Measurements from ENCODE around the gene PHPT1.
"Not testable (repeated sequence)": the region's sequence is repeated elsewhere in the genome, so short reads cannot be mapped to it uniquely, and the experiment has no call there.

PHPT1 gene

DNA sequence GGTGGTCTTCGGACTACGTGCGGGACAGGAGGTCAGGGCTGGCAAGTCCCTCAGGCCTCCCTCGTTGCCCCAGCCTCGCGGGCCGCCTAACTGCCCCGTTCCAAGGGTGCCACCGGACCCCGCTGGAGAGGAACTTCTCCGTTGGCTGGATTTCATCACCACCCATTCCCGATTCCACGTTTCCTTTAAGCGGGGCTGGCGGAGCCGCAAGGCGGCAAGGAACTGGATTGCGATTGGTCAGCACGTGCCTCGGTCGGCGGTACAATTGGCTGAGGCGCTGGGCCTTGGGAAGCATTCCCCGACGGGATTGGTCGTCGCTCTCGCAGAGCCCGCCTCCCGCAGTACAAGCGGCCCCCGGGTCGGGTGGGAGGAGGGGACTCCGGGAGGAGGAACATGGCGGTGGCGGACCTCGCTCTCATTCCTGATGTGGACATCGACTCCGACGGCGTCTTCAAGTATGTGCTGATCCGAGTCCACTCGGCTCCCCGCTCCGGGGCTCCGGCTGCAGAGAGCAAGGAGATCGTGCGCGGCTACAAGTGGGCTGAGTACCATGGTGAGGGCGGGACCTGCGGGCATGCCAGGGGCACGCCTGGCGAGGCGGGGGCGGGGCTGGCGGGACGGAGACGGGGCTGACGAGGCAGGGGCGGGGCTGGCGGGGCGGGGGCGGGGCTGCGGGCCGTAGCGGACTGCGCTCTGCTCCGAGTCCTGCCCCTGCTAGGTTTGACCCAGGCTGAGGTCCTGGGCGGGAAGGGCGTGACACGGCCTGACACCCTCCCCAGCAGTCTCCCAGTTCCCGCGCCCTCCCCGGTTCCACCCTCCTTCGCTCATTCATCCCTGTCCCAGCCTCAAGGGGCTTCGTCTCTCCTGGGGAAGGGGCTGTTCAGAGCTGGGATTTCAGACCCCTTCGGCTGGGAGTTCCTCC, at the start of gene PHPT1:
TSS of gene PHPT1 (plus strand) at position 372 of the 922 bp plus-strand sequence. CDS start at position 394, 22 bp downstream.
- DNase-seq = peak; percentile 71 to 100 (median 97)

GRCh38 chr9:136799854-136800657, 49.2 kb upstream of the PHPT1 start:
- peak in 38 of 56 donors; percentile 19 to 86 (median 59) for DNase-seq

- DNase-seq = no peak
These were observed 46.9 kb upstream of the PHPT1 start for GRCh38 chr9:136802321-136802720.

DNA sequence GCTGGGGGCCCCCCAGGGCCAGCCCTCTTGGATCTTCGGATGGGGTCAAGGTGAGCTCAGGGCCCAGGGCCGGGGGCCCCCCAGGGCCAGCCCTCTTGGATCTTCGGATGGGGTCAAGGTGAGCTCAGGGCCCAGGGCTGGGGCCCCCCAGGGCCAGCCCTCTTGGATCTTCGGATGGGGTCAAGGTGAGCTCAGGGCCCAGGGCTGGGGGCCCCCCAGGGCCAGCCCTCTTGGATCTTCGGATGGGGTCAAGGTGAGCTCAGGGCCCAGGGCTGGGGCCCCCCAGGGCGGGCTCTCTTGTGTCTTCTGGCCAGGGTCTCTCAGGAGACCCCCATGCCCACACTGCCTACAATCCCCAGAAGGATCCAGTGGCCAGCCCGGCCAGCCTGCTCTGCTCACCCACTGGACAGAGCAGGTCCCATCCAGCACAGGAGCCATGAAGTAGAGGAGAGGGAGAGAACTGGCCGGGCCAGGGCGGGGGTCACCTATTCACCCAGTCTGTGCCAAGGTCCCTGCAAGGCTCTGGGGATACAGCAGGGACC, 46.1 kb upstream of the PHPT1 start:
- DNase-seq = not testable (repeated sequence)

DNA sequence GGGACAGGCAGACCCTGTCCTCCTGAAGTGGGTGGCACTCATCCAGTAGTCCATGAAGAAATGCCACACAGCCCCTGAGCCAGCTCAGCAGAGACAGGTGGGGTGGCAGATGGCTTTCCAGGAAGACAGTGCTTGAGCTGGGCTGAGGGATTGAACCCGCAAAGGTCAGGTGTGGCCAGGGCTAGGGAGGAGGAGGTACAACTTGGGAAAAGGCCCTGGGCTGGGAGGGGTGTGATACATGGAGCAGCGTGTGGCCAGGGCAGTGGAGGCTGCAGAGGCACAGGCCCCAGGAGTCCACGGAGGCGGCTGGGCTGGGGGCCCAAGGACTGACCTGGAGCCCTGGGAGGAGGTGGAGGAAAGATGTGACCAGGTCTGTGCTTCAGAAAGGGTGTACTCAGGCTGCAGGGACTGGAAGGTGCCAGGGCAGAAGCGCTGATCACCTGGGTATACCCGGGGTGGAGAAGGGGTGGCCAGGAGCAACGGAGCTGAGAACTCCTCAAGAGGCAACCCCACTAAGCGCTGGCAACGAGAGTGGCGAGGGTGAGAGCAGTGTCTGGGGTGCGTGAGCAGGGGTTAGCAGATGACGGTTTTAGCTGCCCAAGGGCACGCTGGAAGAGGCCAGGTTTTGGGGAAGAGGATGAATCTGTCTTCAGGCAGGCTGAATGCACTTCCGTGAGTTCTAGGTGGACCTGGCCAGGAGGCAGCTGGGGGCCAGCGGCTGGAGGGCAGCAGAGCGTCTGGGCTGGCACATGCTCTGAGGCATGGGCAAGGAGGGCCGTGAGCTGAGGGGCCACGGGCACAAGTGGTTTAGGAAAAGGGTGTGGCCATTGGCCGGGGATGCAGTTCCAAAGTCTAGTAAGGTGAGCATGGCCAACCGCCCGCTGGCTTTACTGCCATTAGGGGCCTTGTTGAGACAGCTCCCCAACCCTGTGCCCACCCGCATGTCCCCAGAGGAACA, 45.4 kb upstream of the PHPT1 start:
- DNase-seq = no peak

DNA sequence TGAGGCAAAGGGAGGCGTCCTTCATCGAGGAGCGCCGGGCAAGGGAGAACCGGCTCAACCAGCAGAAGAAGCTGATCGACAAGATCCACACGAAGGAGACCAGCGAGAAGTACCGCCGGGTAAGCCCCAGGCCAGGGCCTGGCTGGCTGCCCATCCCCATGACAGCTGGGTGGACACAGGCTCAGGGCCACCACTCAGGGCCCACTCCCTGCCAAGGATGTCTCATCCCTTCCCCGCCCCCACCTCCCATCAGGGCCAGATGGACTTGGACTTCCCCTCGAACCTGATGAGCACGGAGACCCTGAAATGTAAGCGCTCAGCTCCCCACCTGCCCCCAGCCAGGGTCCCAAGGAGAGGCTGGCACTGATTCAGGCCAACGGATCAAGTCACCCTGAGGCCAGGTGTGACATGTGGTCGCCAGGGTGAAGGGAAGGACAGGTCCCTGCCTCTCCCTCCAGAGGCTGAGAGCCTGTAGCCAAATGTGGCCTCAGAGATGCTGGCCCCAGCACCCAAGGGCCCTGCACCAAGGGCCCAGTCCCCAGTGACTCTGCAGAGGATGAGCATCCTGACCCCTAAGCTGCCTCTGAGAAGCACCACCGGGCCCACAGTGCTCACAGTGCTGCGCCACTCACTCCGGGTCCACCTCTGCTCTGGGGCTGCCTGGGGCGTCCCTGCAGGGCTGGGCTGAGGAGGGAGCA, 44.6 kb upstream of the PHPT1 start:
- DNase-seq = no peak

- no peak for DNase-seq
These were observed 43.9 kb upstream of the PHPT1 start for GRCh38 chr9:136805207-136805740.

GRCh38 chr9:136806067-136806466, 43.1 kb upstream of the PHPT1 start:
- DNase-seq = no peak

DNA sequence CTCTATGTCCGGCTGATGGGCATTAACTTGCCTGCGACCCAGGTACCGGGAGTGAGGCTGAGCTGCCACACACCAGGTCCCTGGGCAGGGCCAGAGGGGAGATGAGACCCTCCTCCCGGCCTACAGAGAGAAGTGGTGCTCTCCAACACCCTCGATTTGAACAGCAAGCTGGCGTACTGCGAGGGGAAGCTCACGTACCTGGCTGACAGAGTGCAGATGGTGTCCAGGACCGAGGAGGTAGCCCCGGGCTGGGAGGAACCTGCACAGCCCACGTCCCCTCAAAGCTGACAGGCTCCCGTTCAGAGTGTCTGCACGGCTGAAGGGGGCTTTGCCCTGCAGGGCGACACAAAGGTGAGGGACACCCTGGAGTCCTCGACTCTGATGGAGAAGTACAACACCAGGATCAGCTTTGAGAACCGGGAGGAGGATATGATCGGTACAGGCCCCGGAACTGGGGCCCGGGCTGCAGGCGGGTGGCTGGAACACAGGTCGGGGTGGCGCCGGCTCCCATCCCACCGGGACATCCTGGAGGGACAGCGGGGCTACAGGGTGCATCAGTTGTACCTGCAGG, 42.5 kb upstream of the PHPT1 start:
- DNase-seq = no peak

DNA sequence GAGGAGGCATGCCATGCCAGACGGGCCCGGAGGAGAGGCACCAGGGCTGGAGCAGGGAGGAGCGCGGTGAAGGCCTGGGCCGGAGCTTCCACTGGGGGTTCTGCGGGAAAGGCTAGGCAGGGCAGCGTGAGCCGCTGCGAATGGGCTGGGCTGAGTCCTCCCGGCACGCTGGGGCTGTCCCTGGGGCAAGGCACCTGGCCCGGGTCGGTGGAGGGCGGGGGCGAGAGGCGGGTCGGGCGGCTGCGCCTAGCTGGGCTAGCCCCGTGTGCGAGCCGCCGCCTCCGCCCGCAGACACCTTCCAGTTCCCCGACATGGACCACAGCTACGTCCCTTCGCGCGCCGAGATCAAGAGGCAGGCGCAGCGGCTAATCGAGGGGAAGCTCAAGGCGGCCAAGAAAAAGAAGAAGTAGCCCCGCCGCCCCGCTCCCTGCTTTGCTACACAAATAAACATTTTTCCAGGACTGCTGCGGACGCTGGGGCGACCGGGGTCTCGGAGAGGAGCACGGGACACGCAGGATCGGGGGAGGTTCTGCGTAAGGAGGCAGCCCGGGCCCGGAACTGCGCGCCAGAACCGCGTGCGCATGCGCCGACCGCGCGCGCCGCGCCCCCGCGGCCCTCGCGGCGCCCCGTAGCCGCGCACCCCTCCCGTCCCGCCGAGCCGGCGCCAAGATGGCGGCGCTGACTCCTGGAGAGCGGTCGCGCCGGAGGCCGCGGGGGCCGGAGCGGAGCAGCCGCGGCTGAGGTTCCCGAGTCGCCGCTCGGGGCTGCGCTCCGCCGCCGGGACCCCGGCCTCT, 41.7 kb upstream of the PHPT1 start, which contains the start of gene RABL6:
TSS of gene RABL6 (plus strand) at position 668 of the 794 bp plus-strand sequence. CDS start 249 bp downstream, outside the sequence.
- peak in 47 of 56 donors; percentile 22 to 85 (median 61) for DNase-seq

GRCh38 chr9:136808075-136808805, 41.0 kb upstream of the PHPT1 start:
- DNase-seq = peak in 11 of 56 donors; percentile 20 to 72 (median 59)

GRCh38 chr9:136808806-136809158, 40.4 kb upstream of the PHPT1 start:
- DNase-seq = no peak

- DNase-seq = no peak
These were observed 34.3 kb upstream of the PHPT1 start for GRCh38 chr9:136814725-136815421.

DNA sequence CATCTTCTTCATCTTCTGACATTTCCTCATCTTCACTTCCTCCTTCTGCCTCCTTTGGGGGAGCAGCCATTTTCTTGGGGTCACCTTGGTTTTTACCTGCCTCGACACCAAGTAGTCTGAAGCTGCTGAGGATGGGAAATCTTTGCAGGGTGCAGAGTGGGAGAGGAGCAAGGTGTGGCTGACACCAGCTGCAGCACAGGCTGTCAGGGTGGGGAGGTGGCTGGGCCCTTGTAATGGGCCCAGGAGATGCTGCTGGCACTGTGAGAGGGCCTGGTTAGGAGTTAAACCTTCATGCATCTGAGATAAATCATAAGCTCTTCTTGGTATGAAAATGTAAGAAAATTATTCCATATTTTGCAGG, 33.8 kb upstream of the PHPT1 start:
- no peak for DNase-seq

DNA sequence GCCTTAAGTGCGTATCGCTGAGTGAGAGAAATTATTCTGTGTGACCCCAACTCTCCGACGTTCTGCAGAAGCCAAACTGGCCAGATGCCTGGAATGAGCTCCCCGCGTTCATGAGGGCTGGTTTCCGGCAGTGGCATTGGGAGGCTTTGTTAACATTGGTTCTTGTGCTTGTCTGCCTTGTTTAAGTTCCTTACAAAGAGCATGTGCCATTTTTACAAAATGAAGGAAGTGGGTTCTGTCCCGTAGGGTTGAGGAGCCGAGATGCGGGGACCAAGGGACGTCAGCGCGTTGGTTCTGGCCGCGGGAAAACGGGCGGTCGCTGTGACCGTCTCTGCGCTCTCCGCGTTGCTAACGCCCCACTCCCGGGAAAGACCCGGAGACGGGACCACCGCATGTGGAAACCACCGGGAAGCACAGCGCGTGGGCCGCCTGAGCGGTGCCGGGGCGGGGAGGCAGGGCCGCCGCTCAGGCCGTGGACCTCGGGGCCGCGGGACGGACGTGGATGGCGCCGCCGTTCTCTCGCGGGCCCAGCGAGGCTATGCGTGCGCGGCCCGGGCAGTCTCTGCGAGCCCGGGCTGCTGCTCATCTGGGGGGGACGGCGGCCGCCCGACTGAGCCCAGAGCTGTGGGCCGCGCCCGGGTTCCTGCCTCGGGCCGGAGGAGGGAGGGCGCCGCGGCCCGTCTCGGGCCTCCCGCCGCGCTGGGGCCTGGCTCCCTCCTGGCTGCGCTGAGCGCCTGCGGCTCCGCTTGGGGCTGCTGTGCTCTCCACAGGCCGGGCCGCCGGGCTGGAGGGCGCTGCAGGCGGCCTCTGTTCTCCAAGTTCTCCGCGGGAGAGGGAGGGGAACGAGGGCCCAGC, 28.0 kb upstream of the PHPT1 start:
- peak in 3 of 56 donors; percentile 12 to 20 (median 16) for DNase-seq
